GM12801 (cell line): ENCODE results near the gene PPFIA4.

Experiments
- CTCF ChIP-seq: IDR thresholded peaks from one replicate; pipeline ENCODE4 v1.5.1; 2011; ENCODE audit warnings: control low read depth; ENCODE audit not compliant: insufficient read length; ENCODE audit errors: extremely low read depth

PPFIA4 gene

DNA sequence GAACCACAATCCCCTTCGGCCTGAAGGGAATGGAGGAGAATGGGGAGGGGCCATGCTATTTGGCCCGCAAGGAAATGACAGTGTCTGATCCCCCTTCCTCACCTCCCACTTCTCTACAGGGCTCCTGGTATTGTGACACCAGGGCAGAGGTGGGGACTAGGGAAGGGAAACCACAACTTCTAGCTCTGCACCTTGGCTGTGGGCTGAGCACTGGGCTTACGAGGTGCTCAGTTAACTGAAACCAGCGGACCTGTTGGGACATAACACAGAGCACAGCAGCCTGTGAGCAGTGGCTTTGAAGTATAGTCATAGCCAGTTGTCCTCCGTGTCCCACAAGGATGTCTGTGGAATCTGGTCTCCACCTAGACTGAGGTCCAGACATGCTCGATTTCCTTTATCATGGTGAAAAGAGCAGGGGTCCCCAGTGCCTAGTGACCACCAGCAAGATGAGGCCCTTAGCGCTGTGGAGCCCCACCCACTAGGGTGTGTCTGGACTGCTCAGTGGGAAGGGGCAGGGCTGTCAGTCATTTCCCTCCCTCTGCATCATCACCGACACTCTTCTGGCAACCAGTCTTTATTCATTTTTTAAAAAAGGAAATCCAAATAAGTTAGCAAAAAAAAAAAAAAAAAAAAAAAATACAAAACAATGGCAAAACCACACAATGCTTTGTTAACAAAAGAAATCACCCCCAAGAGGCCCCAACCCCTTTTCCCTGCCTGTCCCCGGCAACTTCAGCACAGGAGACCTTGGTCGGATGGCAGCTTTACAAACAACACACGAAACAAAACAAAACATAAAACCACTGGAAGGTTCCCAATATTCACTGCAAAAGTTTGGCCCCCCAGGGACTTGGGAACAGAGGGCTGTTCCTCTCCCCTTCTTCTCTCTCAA is 56.5 kb downstream of the PPFIA4 start:
- TF ChIP-seq CTCF, result no peak

DNA sequence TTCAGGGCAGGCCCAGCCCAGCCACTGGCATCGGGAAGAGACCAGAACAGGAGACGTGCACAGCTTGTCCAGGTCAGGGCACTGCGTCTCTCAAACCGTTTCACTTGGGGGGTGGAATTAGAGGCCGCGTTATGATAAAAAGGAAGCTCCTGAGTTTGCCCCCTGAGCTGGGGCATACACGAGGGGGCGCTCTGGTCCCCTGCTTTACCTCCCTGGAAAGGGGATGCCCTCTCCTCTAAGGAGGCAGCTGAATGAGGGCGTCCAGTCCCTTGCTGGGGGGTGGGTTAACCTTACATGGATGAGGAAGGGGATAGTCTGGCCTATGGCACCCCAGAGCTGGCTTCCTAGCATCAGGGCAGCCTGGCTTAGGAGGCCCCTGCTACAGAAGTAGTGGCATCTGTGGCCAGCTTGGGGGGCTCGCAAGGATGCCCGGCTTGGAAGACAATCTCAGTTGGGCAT is 57.2 kb downstream of the PPFIA4 start:
- no peak for TF ChIP-seq CTCF

- TF ChIP-seq CTCF, result no peak
Observed at GRCh38 chr1:203084588-203085527, 58.6 kb downstream of the PPFIA4 start.

DNA sequence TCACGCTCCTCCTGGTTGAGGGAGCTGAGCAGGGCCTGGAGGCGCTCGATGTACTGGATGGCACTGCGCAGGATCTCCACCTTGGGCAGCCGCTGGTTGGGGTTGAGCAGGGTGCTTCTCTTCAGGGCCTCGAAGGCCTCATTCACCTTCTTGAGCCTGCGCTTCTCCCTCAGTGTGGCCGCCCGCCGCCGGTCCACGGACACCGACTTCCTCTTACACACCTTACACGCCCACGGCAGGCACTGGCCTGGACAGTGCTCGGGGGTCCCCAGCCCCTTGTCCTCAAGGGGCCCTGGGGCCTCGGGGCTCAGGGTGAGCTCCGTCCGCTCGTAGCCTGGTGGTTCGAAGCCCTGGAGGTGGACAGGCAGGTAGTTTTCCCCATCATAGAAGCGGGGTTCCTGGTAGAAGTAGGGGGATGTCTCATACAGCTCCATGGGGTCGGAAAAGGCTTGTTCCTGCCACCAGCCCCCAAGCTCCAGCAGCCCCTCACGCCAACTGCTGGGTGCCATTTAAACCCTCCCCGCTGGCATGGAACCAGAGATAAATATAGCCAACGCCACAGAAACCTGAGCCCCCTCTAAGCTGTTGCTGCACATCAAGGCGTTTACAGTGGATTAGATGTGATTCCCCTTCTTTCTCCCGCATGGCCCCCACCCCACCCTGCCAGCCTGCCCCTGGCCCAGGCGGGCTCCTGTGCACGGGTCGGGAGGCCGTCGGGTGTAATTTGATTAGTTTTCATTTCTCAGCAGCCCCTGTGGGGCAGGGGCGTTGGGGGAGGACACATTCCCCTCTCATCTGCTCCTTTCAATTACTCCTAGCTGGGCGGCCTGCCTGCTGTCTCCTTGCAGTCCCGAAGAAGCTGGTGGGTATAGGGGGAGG is 59.5 kb downstream of the PPFIA4 start, which contains the start of gene MYOG:
Gene MYOG, minus strand, starts transcription at position 485 of the 879 bp plus-strand sequence. Its CDS starts 51 bp downstream, at position 434.
- TF ChIP-seq CTCF, result no peak

DNA sequence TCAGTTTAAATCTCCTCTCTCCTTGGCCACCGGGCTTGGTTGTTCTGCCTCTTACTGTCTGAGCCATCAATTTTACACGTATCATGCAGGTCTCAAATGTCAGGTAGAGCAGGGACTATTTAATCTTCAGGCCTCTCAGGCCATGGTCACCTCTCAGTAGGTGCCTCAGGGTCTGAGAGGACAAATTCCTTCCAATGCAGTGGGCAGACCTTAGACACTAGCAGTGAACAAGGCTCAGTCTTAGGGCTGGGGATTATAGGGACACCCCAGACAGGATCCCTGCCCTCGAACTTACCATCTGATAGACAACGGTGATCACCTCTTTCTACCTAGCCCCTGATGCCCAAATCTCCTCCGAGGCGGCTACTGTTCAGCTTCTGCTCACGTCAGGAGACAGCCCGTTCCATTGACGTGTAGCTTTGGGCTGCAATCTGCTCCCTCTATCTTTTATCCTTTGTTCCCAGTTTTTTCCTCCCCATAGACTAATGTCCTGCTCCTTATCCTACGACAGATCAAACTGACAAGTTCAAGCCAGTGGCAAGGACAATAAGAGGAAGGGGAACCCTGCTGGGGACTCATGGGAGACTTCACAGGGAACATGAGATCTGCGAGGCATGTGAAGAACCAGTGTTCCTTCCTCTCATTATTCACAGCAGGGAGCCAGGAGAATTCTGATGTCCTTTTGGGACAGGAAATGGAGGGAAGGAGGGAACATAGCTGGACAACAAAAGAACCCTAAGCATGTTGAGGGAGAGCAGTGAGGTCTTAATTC is 60.9 kb downstream of the PPFIA4 start:
- no peak for TF ChIP-seq CTCF

DNA sequence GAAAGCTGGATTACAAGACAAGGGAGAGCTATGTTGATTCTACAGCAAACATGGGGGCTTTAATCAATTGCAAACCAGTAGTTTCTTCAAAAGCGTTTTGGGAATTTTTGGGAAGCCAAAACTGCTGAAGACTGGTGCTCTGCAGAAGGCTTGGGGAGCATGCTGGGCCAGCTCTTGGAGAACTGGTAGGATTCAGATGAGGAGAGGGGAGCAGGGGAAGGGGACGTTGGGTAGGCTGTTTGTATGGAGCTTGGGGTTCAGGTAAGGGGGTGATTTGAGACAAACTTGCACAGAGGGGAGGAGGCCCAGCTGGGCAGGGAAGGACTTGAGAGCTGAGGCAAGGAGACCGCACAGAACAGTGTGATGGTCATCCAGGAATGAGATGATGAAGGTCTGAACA is 62.1 kb downstream of the PPFIA4 start:
- TF ChIP-seq CTCF, result no peak
